Measurements from ENCODE around the gene IREB2. TPM values are rescaled to one million over a fixed set of nuclear protein-coding genes. Genes with fewer than 3 reads are reported as not detected.

IREB2 gene
- total and polyA plus RNA-seq, 12 donors: 11.8 to 148 (median 86.7) TPM

GRCh38 chr15:78452485-78452884 lies 14.5 kb downstream of the IREB2 start:
- intact Hi-C loops (cut with DNase I): no loop called here
- H3K27ac ChIP-seq: peak overlapping the region in 1 of 5 donors; percentile 91
- 94 to 99% (median 96%) methylated on average over 3 of the region's 3 CpGs for WGBS, 4 donors
- H3K4me1 ChIP-seq (replicated peaks in 1 of 2): peaks cover 83 to 86% of the 10 kb centered on the region in 2 donors
- no peak for DNase-seq
- no peaks in the 10 kb centered on the region for H3K9me3 ChIP-seq (replicated peaks in 1 of 3)
- TF ChIP-seq, protein P1, sequence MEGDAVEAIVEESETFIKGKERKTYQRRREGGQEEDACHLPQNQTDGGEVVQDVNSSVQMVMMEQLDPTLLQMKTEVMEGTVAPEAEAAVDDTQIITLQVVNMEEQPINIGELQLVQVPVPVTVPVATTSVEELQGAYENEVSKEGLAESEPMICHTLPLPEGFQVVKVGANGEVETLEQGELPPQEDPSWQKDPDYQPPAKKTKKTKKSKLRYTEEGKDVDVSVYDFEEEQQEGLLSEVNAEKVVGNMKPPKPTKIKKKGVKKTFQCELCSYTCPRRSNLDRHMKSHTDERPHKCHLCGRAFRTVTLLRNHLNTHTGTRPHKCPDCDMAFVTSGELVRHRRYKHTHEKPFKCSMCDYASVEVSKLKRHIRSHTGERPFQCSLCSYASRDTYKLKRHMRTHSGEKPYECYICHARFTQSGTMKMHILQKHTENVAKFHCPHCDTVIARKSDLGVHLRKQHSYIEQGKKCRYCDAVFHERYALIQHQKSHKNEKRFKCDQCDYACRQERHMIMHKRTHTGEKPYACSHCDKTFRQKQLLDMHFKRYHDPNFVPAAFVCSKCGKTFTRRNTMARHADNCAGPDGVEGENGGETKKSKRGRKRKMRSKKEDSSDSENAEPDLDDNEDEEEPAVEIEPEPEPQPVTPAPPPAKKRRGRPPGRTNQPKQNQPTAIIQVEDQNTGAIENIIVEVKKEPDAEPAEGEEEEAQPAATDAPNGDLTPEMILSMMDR (IDR thresholded peaks at IDR 0.05): no peak
- TF ChIP-seq POLR2A (IDR thresholded peaks at IDR 0.05): no peak
- no peaks in the 10 kb centered on the region for H3K27me3 ChIP-seq
- no peaks in the 10 kb centered on the region for H3K36me3 ChIP-seq (replicated peaks in 1 of 2)
- H3K4me3 ChIP-seq: no peak overlapping the region

DNA sequence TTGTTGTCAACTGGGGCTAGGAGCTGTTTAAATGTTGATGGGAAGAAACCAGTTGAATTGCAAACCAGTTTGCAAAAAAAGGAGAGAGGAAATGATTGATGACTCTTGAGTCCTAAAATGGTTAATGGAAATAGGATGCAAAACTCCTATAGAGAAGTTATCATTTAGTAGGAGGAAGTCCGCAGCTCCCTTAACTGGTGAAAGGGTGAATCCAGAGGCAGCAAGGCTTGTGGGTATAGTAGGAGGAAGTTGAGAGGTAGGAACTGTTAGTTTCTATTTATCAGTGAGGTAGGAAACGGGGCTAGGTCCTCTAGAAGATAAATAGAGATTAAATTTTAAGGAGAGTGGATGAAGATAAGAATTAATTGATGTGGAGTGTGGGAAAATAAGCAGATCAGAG lies 15.4 kb downstream of the IREB2 start:
- peaks cover 75 to 86% of the 10 kb centered on the region in 2 donors for H3K4me1 ChIP-seq (replicated peaks in 1 of 2)
- intact Hi-C loops (cut with DNase I): no loop called here
- H3K36me3 ChIP-seq (replicated peaks in 1 of 2): no peaks in the 10 kb centered on the region
- TF ChIP-seq, protein P1 (IDR thresholded peaks at IDR 0.05): no peak
- TF ChIP-seq POLR2A (IDR thresholded peaks at IDR 0.05): no peak
- no peaks in the 10 kb centered on the region for H3K27me3 ChIP-seq
- peak overlapping the region in 1 of 4 donors; percentile 11 for H3K4me3 ChIP-seq
- peak overlapping the region in 3 of 5 donors; percentile 82 to 91 (median 89) for H3K27ac ChIP-seq
- no peak for DNase-seq
- H3K9me3 ChIP-seq (replicated peaks in 1 of 3): no peaks in the 10 kb centered on the region
- 37 to 44% (median 38%) methylated on average over 2 of the region's 2 CpGs for WGBS, 4 donors

DNA sequence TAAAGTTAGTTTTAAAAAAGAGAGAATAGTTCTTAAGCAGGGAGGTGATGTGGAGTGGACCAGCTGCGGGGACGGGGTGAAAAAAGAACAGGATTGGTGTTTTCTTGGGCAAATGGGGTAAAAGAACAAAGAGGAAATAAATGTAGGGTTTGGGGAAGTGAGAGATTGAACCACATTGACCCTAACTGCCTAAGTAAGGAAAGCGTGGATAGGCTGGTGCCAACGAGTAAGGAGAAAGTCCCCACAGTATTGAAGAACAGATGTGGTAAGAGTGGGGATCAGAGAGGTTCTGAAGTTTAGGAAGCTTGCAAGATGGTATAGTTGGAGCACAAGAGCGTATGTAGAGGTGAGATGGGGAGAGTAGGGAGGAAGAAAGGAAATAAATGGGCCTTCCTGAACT lies 17.0 kb downstream of the IREB2 start:
- Histone ChIP-seq H3K36me3 (replicated peaks in 1 of 2) (no peaks in the 10 kb centered on the region), H3K27me3 (no peaks in the 10 kb centered on the region), H3K27ac (peak overlapping the region; percentile 78 to 91 (median 89)), H3K9me3 (replicated peaks in 1 of 3) (no peaks in the 10 kb centered on the region), H3K4me3 (no peak overlapping the region), H3K4me1 (replicated peaks in 1 of 2) (peaks cover 61 to 79% of the 10 kb centered on the region in 2 donors)
- intact Hi-C loops (cut with DNase I): no loop called here
- DNase-seq: no peak
- 65 to 75% (median 69%) methylated on average over 5 of the region's 5 CpGs for WGBS, 4 donors
- TF ChIP-seq, protein P1 (IDR thresholded peaks at IDR 0.05): no peak
- TF ChIP-seq POLR2A (IDR thresholded peaks at IDR 0.05): no peak

- Histone ChIP-seq H3K36me3 (replicated peaks in 1 of 2) (no peaks in the 10 kb centered on the region), H3K27ac (peak overlapping the region; percentile 78 to 91 (median 89)), H3K27me3 (no peaks in the 10 kb centered on the region), H3K4me3 (no peak overlapping the region), H3K9me3 (replicated peaks in 1 of 3) (no peaks in the 10 kb centered on the region), H3K4me1 (replicated peaks in 1 of 2) (peaks cover 56 to 82% of the 10 kb centered on the region in 2 donors)
- intact Hi-C loops (cut with DNase I): no loop called here
- peak in 1 of 2 donors; percentile 59 for TF ChIP-seq POLR2A (IDR thresholded peaks at IDR 0.05)
- TF ChIP-seq, protein P1 (IDR thresholded peaks at IDR 0.05): no peak
- DNase-seq: peak; percentile 76 to 92 (median 83)
- 20 to 30% (median 24%) methylated on average over 2 to 3 of the region's 3 CpGs for WGBS, 4 donors
Measured at GRCh38 chr15:78455749-78456148, 17.7 kb downstream of the IREB2 start.

Data from adrenal gland (tissue), 12 donors.